Lung (tissue), 12 donors: ENCODE data around the gene COMMD2. TPM values are rescaled to one million over a fixed set of nuclear protein-coding genes. Genes with fewer than 3 reads are reported as not detected.

Source experiments
- ATAC-seq: fragments of 200-7000 bp; cut with Tn5 transposase; one replicate; pipeline ENCODE4 v1.9.1; 2020; ENCODE audit warnings: moderate number of reproducible peaks; ENCODE audit not compliant: insufficient read depth, low FRiP score
- DNase-seq, 3 donors: peaks; one replicate each; pipeline ENCODE4 v3.0.0-alpha.2; 2013 to 2017
- H3K27ac ChIP-seq, 2 donors: one replicate each; pipeline ENCODE4 v1.5.1; 2013; ENCODE audit warnings: mild to moderate bottlenecking in 2 of 2, moderate library complexity in 2 of 2, control low read depth in 1 of 2, inconsistent platforms in 1 of 2, low read depth in 1 of 2, low read length in 1 of 2
- H3K27me3 ChIP-seq, 3 donors: one replicate each; pipeline ENCODE4 v1.5.1; 2013; ENCODE audit warnings: low read length in 2 of 3; ENCODE audit not compliant: control insufficient read depth in 3 of 3, insufficient read depth in 3 of 3
- H3K36me3 ChIP-seq, 4 donors: one replicate each; pipeline ENCODE4 v1.5.1; 2013; ENCODE audit warnings: low read length in 4 of 4, mild to moderate bottlenecking in 1 of 4, moderate library complexity in 1 of 4; ENCODE audit not compliant: control insufficient read depth in 4 of 4, insufficient read depth in 4 of 4
- H3K4me1 ChIP-seq, 5 donors: one replicate each; pipeline ENCODE4 v1.5.1; 2013; ENCODE audit warnings: low read length in 5 of 5, mild to moderate bottlenecking in 2 of 5, moderate library complexity in 1 of 5; ENCODE audit not compliant: control insufficient read depth in 5 of 5, insufficient read depth in 5 of 5
- H3K4me3 ChIP-seq: one replicate; pipeline ENCODE4 v1.5.1; 2013; ENCODE audit warnings: mild to moderate bottlenecking, control low read depth, moderate library complexity
- H3K9ac ChIP-seq, 2 donors: one replicate each; pipeline ENCODE4 v1.5.1; 2013; ENCODE audit warnings: low read length in 2 of 2, control low read depth in 1 of 2; ENCODE audit not compliant: insufficient read depth in 1 of 2
- H3K9me3 ChIP-seq, 4 donors: one replicate each; pipeline ENCODE4 v1.5.1; 2013; ENCODE audit warnings: low read length in 3 of 4, mild to moderate bottlenecking in 1 of 4, moderate library complexity in 1 of 4; ENCODE audit not compliant: control insufficient read depth in 4 of 4, insufficient read depth in 3 of 4
- CTCF ChIP-seq: IDR thresholded peaks from 2 replicates; pipeline ENCODE4 v1.5.1; 2012; ENCODE audit warnings: mild to moderate bottlenecking; ENCODE audit errors: control extremely low read depth, extremely low read depth
- WGBS, 2 donors: extraction: QIAGEN DNeasy Blood & Tissue Kit; methylation state at CpG; one replicate each; pipeline ENCODE4 v1.1.7; 2013; 5-methylcytosine and 5-hydroxymethylcytosine counted together
- polyA plus RNA-seq, 2 donors: library from polyadenylated mRNA; stranded (reverse); fragments of 200-250 nt; gene quantifications; one replicate each; pipeline ENCODE4 v1.2.1, GENCODE V29; 2013
- total RNA-seq, 2 donors: library from RNA; depleted of rRNA in 1 of 2; stranded (reverse); fragments of >200 nt in 1 of 2; gene quantifications; one replicate each; pipeline ENCODE4 v1.2.1, GENCODE V29; 2014 to 2021
- donor health status: control.
- donor health status: control.
- donor health status: Bipolar disorder and iron deficiency.
- donor health status: healthy.
- donor health status: DM: yes; HTN: yes; CAD: no.

The COMMD2 gene
- total and polyA plus RNA-seq, 4 donors, result 10.1 to 72.4 (median 29.6) TPM

- Histone ChIP-seq H3K9me3 (no peaks in the 10 kb centered on the region), H3K4me3 (no peak overlapping the region), H3K27ac (no peak overlapping the region), H3K4me1 (peaks cover 0 to 2% (median 0%) of the 10 kb centered on the region in 5 donors), H3K9ac (no peak overlapping the region), H3K27me3 (no peaks in the 10 kb centered on the region), H3K36me3 (peaks cover 0 to 2% (median 0%) of the 10 kb centered on the region in 4 donors)
- DNase-seq (no peak), ATAC-seq (no peak)
- TF ChIP-seq CTCF, result no peak
- 79 to 83% methylated on average over 2 of the region's 2 CpGs for WGBS, 2 donors
These were observed 25.4 kb downstream of the COMMD2 start for GRCh38 chr3:149726716-149727407.

GRCh38 chr3:149723781-149724180 lies 28.5 kb downstream of the COMMD2 start:
- ATAC-seq, result no peak
- Histone ChIP-seq H3K4me3 (no peak overlapping the region), H3K36me3 (peaks cover 0 to 2% (median 0%) of the 10 kb centered on the region in 4 donors), H3K27ac (no peak overlapping the region), H3K4me1 (peaks cover 0 to 2% (median 0%) of the 10 kb centered on the region in 5 donors), H3K27me3 (no peaks in the 10 kb centered on the region), H3K9ac (no peak overlapping the region), H3K9me3 (no peaks in the 10 kb centered on the region)
- DNase-seq, result no peak
- no peak for TF ChIP-seq CTCF

- Histone ChIP-seq H3K9me3 (no peaks in the 10 kb centered on the region), H3K9ac (no peak overlapping the region), H3K27ac (no peak overlapping the region), H3K4me1 (peaks cover 0 to 3% (median 0%) of the 10 kb centered on the region in 5 donors), H3K4me3 (no peak overlapping the region), H3K36me3 (peaks cover 0 to 2% (median 0%) of the 10 kb centered on the region in 4 donors), H3K27me3 (no peaks in the 10 kb centered on the region)
- no peak for DNase-seq
- WGBS, 2 donors, result 97 to 100% methylated on average over 2 of the region's 2 CpGs
- TF ChIP-seq CTCF, result no peak
- ATAC-seq, result no peak
These were observed 31.4 kb downstream of the COMMD2 start for GRCh38 chr3:149720918-149721317.
